Measurements from ENCODE around the gene ZDHHC1. TPM values are rescaled to one million over a fixed set of nuclear protein-coding genes. Genes with fewer than 3 reads are reported as not detected.
A peak's percentile ranks its signal among the peaks of the same experiment; 100 is the strongest.

Gene ZDHHC1
- polyA plus RNA-seq, 6 donors from 2014 or later: 0.17 to 0.23 (median 0.21) TPM; not detected in 3

- H3K27ac Mint-ChIP-seq: peak overlapping the region in 4 of 6 donors; percentile 37 to 90 (median 50)
- H3K4me3 Mint-ChIP-seq: no peak overlapping the region
- peaks cover 0 to under 1% of the 10 kb centered on the region in 2 donors for H3K36me3 Mint-ChIP-seq
- H3K9me3 Mint-ChIP-seq: no peaks in the 10 kb centered on the region
- ATAC-seq (ENCODE audit: low read depth in 2 of 2) (peak in 1 of 2 donors; percentile 36), DNase-seq (no peak)
- peaks cover 36 to 64% (median 39%) of the 10 kb centered on the region in 3 donors for H3K4me1 Mint-ChIP-seq
- H3K27me3 Mint-ChIP-seq: no peaks in the 10 kb centered on the region
These were observed 40.3 kb upstream of the ZDHHC1 start for GRCh38 chr16:67456391-67457081.

- peaks cover 34 to 54% (median 37%) of the 10 kb centered on the region in 3 donors for H3K4me1 Mint-ChIP-seq
- H3K4me3 Mint-ChIP-seq: no peak overlapping the region
- DNase-seq: no peak
- peak overlapping the region in 4 of 6 donors; percentile 25 to 75 (median 46) for H3K27ac Mint-ChIP-seq
- ATAC-seq (ENCODE audit: low read depth in 2 of 2): no peak
- no peaks in the 10 kb centered on the region for H3K27me3 Mint-ChIP-seq
- H3K36me3 Mint-ChIP-seq: peaks cover 0 to 15% of the 10 kb centered on the region in 2 donors
- H3K9me3 Mint-ChIP-seq: peaks cover 0 to 2% (median 0%) of the 10 kb centered on the region in 7 donors
These were observed 38.6 kb upstream of the ZDHHC1 start for GRCh38 chr16:67454852-67455251.

- Mint-ChIP-seq H3K27ac (peak overlapping the region in 4 of 6 donors; percentile 49 to 76 (median 58)), H3K4me1 (peaks cover 41 to 57% (median 42%) of the 10 kb centered on the region in 3 donors), H3K27me3 (no peaks in the 10 kb centered on the region), H3K4me3 (no peak overlapping the region), H3K9me3 (peaks cover 0 to 2% (median 0%) of the 10 kb centered on the region in 7 donors), H3K36me3 (peaks cover 4 to 22% of the 10 kb centered on the region in 2 donors)
- ATAC-seq (ENCODE audit: low read depth in 2 of 2) (no peak), DNase-seq (no peak)
These were observed 37.8 kb upstream of the ZDHHC1 start for GRCh38 chr16:67454104-67454503.

- no peak for DNase-seq
- no peak overlapping the region for H3K27ac Mint-ChIP-seq
- peaks cover 0 to 2% (median 0%) of the 10 kb centered on the region in 7 donors for H3K9me3 Mint-ChIP-seq
- H3K4me3 Mint-ChIP-seq: no peak overlapping the region
- peaks cover 4 to 22% of the 10 kb centered on the region in 2 donors for H3K36me3 Mint-ChIP-seq
- H3K27me3 Mint-ChIP-seq: no peaks in the 10 kb centered on the region
- H3K4me1 Mint-ChIP-seq: peaks cover 34 to 49% (median 35%) of the 10 kb centered on the region in 3 donors
- no peak for ATAC-seq (ENCODE audit: low read depth in 2 of 2)
These were observed 35.6 kb upstream of the ZDHHC1 start for GRCh38 chr16:67451704-67452435.

GRCh38 chr16:67451061-67451703, 34.9 kb upstream of the ZDHHC1 start:
- ATAC-seq (ENCODE audit: low read depth in 2 of 2) (no peak), DNase-seq (no peak)
- peak overlapping the region in 4 of 6 donors; percentile 5 to 88 (median 65) for H3K27ac Mint-ChIP-seq
- H3K4me3 Mint-ChIP-seq: no peak overlapping the region
- peaks cover 4 to 22% of the 10 kb centered on the region in 2 donors for H3K36me3 Mint-ChIP-seq
- H3K4me1 Mint-ChIP-seq: peaks cover 33 to 49% (median 34%) of the 10 kb centered on the region in 3 donors
- H3K9me3 Mint-ChIP-seq: peaks cover 0 to 2% (median 0%) of the 10 kb centered on the region in 7 donors
- no peaks in the 10 kb centered on the region for H3K27me3 Mint-ChIP-seq

GRCh38 chr16:67449739-67450138, 33.5 kb upstream of the ZDHHC1 start:
- ATAC-seq (ENCODE audit: low read depth in 2 of 2) (no peak), DNase-seq (no peak)
- Mint-ChIP-seq H3K27me3 (no peaks in the 10 kb centered on the region), H3K4me3 (no peak overlapping the region), H3K27ac (peak overlapping the region in 4 of 6 donors; percentile 11 to 70 (median 61)), H3K4me1 (peaks cover 29 to 46% (median 35%) of the 10 kb centered on the region in 3 donors), H3K36me3 (peaks cover 4 to 28% of the 10 kb centered on the region in 2 donors), H3K9me3 (peaks cover 0 to 2% (median 0%) of the 10 kb centered on the region in 7 donors)

GRCh38 chr16:67449336-67449735, 33.1 kb upstream of the ZDHHC1 start:
- Mint-ChIP-seq H3K27me3 (no peaks in the 10 kb centered on the region), H3K36me3 (peaks cover 4 to 32% of the 10 kb centered on the region in 2 donors), H3K4me1 (peaks cover 25 to 48% (median 36%) of the 10 kb centered on the region in 3 donors), H3K4me3 (no peak overlapping the region), H3K9me3 (peaks cover 0 to 2% (median 0%) of the 10 kb centered on the region in 7 donors), H3K27ac (peak overlapping the region in 3 of 6 donors; percentile 55 to 70 (median 67))
- ATAC-seq (ENCODE audit: low read depth in 2 of 2): no peak
- no peak for DNase-seq

GRCh38 chr16:67448580-67448979, 32.3 kb upstream of the ZDHHC1 start:
- DNase-seq (no peak), ATAC-seq (ENCODE audit: low read depth in 2 of 2) (no peak)
- Mint-ChIP-seq H3K4me1 (peaks cover 21 to 42% (median 33%) of the 10 kb centered on the region in 3 donors), H3K4me3 (no peak overlapping the region), H3K9me3 (peaks cover 0 to 2% (median 0%) of the 10 kb centered on the region in 7 donors), H3K27ac (no peak overlapping the region), H3K27me3 (no peaks in the 10 kb centered on the region), H3K36me3 (peaks cover 4 to 35% of the 10 kb centered on the region in 2 donors)

- Mint-ChIP-seq H3K27me3 (no peaks in the 10 kb centered on the region), H3K9me3 (peaks cover 0 to 2% (median 0%) of the 10 kb centered on the region in 7 donors), H3K4me1 (peaks cover 21 to 39% (median 33%) of the 10 kb centered on the region in 3 donors), H3K27ac (peak overlapping the region in 3 of 6 donors; percentile 47 to 78 (median 67)), H3K36me3 (peaks cover 4 to 40% of the 10 kb centered on the region in 2 donors), H3K4me3 (no peak overlapping the region)
- ATAC-seq (ENCODE audit: low read depth in 2 of 2): peak; percentile 55 to 71
- DNase-seq: peak; percentile 30
These were observed 31.3 kb upstream of the ZDHHC1 start for GRCh38 chr16:67447508-67448076.

GRCh38 chr16:67446968-67447507, 30.8 kb upstream of the ZDHHC1 start:
- peak overlapping the region in 1 of 8 donors; percentile 55 for H3K4me3 Mint-ChIP-seq
- no peak for ATAC-seq (ENCODE audit: low read depth in 2 of 2)
- H3K9me3 Mint-ChIP-seq: peaks cover 0 to 2% (median 0%) of the 10 kb centered on the region in 7 donors
- DNase-seq: no peak
- H3K36me3 Mint-ChIP-seq: peaks cover 4 to 42% of the 10 kb centered on the region in 2 donors
- peak overlapping the region in 2 of 6 donors; percentile 47 to 78 for H3K27ac Mint-ChIP-seq
- H3K4me1 Mint-ChIP-seq: peaks cover 21 to 37% (median 33%) of the 10 kb centered on the region in 3 donors
- no peaks in the 10 kb centered on the region for H3K27me3 Mint-ChIP-seq

GRCh38 chr16:67445913-67446907, 29.9 kb upstream of the ZDHHC1 start:
- ATAC-seq (ENCODE audit: low read depth in 2 of 2) (no peak), DNase-seq (no peak)
- Mint-ChIP-seq H3K27me3 (no peaks in the 10 kb centered on the region), H3K27ac (peak overlapping the region in 5 of 6 donors; percentile 4 to 72 (median 56)), H3K4me1 (peaks cover 21 to 37% (median 34%) of the 10 kb centered on the region in 3 donors), H3K4me3 (peak overlapping the region in 1 of 8 donors; percentile 55), H3K36me3 (peaks cover 4 to 44% of the 10 kb centered on the region in 2 donors), H3K9me3 (peaks cover 0 to 2% (median 0%) of the 10 kb centered on the region in 7 donors)
